Mesothelial cell of epicardium (in vitro differentiated cells): ENCODE measurements around the gene TRIM37. TPM values are rescaled to one million over a fixed set of nuclear protein-coding genes. Genes with fewer than 3 reads are reported as not detected.
"Not testable (repeated sequence)": the region's sequence is repeated elsewhere in the genome, so short reads cannot be mapped to it uniquely, and the experiment has no call there.

Source experiments
- DNase-seq, 2 experiments: peaks; one replicate each; pipeline ENCODE4 v3.0.0; 2021; ENCODE audit warnings: low spot score in 2 of 2; ENCODE audit not compliant: unreplicated experiment in 2 of 2
- H3K27ac Mint-ChIP-seq: 2 replicates; pipeline ENCODE4 v1.8.0; 2021; ENCODE audit warnings: mixed read lengths
- H3K27me3 Mint-ChIP-seq: 2 replicates; pipeline ENCODE4 v1.8.0; 2021; ENCODE audit warnings: low read depth, mixed read lengths
- H3K36me3 Mint-ChIP-seq: 2 replicates; pipeline ENCODE4 v1.8.0; 2021; ENCODE audit warnings: mixed read lengths
- H3K4me1 Mint-ChIP-seq: 2 replicates; pipeline ENCODE4 v1.8.0; 2021; ENCODE audit warnings: mixed read lengths
- H3K4me3 Mint-ChIP-seq: 2 replicates; pipeline ENCODE4 v1.8.0; 2021; ENCODE audit warnings: mild to moderate bottlenecking, moderate library complexity, mixed read lengths
- H3K9me3 Mint-ChIP-seq: 2 replicates; pipeline ENCODE4 v1.8.0; 2021; ENCODE audit warnings: mixed read lengths
- CTCF ChIP-seq: fragments of 200-600 bp; sonication (generic); IDR thresholded peaks from one replicate; pipeline ENCODE4 v1.5.0; 2021; ENCODE audit warnings: antibody characterized with exemption; ENCODE audit not compliant: unreplicated experiment
- total RNA-seq: library from RNA; stranded (reverse); gene quantifications from 3 replicates; pipeline ENCODE4 v1.2.1, GENCODE V29; 2021

TRIM37 gene
- total RNA-seq, 1 donor from 2014 or later = 23.0 TPM

GRCh38 chr17:58969156-58969555 is 137.5 kb downstream of the TRIM37 start:
- Mint-ChIP-seq H3K27ac (no peak overlapping the region), H3K4me3 (no peak overlapping the region), H3K36me3 (no peaks in the 10 kb centered on the region), H3K4me1 (peaks cover 8% of the 10 kb centered on the region), H3K9me3 (no peaks in the 10 kb centered on the region), H3K27me3 (no peaks in the 10 kb centered on the region)
- TF ChIP-seq CTCF = no peak
- no peak for DNase-seq

GRCh38 chr17:58968426-58969061 is 138.1 kb downstream of the TRIM37 start:
- peaks cover 8% of the 10 kb centered on the region for H3K4me1 Mint-ChIP-seq
- no peaks in the 10 kb centered on the region for H3K36me3 Mint-ChIP-seq
- no peak for TF ChIP-seq CTCF
- H3K9me3 Mint-ChIP-seq = no peaks in the 10 kb centered on the region
- no peaks in the 10 kb centered on the region for H3K27me3 Mint-ChIP-seq
- no peak overlapping the region for H3K4me3 Mint-ChIP-seq
- H3K27ac Mint-ChIP-seq = no peak overlapping the region
- no peak for DNase-seq

- Mint-ChIP-seq H3K36me3 (no peaks in the 10 kb centered on the region), H3K27me3 (no peaks in the 10 kb centered on the region), H3K4me3 (no peak overlapping the region), H3K9me3 (no peaks in the 10 kb centered on the region), H3K27ac (no peak overlapping the region), H3K4me1 (peaks cover 8% of the 10 kb centered on the region)
- TF ChIP-seq CTCF = no peak
- DNase-seq = no peak
Observed at GRCh38 chr17:58966208-58966607, 140.5 kb downstream of the TRIM37 start.

GRCh38 chr17:58965221-58965620 is 141.5 kb downstream of the TRIM37 start:
- Mint-ChIP-seq H3K27ac (no peak overlapping the region), H3K27me3 (no peaks in the 10 kb centered on the region)

GRCh38 chr17:58960068-58960467 is 146.6 kb downstream of the TRIM37 start:
- peak overlapping the region; percentile 50 for H3K27ac Mint-ChIP-seq
- no peaks in the 10 kb centered on the region for H3K36me3 Mint-ChIP-seq
- no peak for TF ChIP-seq CTCF
- peaks cover 10% of the 10 kb centered on the region for H3K4me1 Mint-ChIP-seq
- H3K27me3 Mint-ChIP-seq = no peaks in the 10 kb centered on the region
- peaks cover 3% of the 10 kb centered on the region for H3K9me3 Mint-ChIP-seq
- no peak overlapping the region for H3K4me3 Mint-ChIP-seq
- DNase-seq = no peak

More at GRCh38 chr17:58965221-58965620, 141.5 kb downstream of the TRIM37 start:
- H3K4me3 Mint-ChIP-seq = no peak overlapping the region
- peaks cover 8% of the 10 kb centered on the region for H3K4me1 Mint-ChIP-seq
- no peak for DNase-seq
- TF ChIP-seq CTCF = no peak
- H3K9me3 Mint-ChIP-seq = no peaks in the 10 kb centered on the region
- no peaks in the 10 kb centered on the region for H3K36me3 Mint-ChIP-seq

GRCh38 chr17:58957725-58958073 is 149.0 kb downstream of the TRIM37 start:
- H3K36me3 Mint-ChIP-seq, H3K4me1 Mint-ChIP-seq, DNase-seq, H3K4me3 Mint-ChIP-seq, H3K27ac Mint-ChIP-seq, H3K27me3 Mint-ChIP-seq: not testable (repeated sequence)
- peaks cover 14% of the 10 kb centered on the region for H3K9me3 Mint-ChIP-seq
